ENCODE measurements around the gene RASA4B. TPM values are rescaled to one million over a fixed set of nuclear protein-coding genes. Genes with fewer than 3 reads are reported as not detected.

The RASA4B gene
- total RNA-seq, 1 donor from 2014 or later: 9.1 TPM

- DNase-seq: no peak
These were observed 65.1 kb downstream of the RASA4B start for GRCh38 chr7:102452451-102452850.

DNA sequence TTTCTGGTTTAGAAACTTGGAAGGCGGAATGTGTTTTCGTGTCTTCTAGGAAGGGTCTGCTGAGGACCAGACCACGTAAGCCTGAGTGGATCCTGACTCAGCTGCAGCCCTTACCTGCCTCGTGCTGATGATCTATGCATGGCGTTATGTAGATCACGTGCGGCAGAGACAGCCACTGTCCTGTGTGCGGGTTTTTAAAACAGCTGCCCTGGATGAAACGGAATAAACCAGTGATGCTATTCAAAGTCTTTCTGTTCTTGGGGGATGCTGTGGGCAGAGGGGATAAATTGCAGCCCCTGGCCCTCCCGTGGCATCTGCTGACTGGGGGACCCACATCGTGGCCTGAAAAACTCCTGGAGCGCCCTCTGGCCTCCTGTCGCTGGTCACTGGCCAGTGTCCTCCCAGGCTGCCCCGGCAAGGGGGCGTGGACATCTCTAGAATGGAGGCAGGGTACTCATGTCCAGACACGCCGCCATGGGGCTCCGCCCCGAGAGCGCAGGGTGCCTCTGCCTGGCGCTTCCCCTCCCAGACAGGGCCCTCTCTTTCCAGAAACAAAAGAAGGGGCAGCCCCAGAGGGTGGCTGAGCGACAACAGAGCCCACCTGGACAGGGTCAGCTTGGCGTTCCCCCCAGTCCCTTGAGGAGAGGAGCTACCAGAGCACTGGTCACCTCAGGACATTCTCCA is 66.1 kb downstream of the RASA4B start:
- DNase-seq: no peak

DNA sequence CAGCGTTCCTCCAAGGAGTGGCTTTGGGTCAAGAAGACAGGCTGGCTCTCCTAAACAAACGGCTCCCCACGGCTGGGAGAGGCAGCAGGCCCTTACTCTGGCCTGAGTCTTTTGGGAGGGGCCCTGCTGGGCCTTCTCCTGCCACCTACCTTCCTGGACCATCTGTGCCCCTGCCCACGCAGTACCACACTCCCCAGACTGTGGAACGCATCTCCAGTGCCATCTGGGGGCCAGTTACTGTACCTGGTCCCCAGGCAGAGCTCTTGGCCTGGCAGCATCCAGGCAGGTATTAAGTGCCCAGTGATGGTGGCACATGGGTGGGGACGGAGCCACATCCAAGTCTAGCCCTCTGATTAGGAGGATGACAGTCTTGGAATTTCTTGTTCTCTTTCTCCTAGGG is 67.3 kb downstream of the RASA4B start:
- DNase-seq: no peak

- DNase-seq: no peak
These were observed 68.4 kb downstream of the RASA4B start for GRCh38 chr7:102449136-102449535.

- DNase-seq: no peak
These were observed 70.3 kb downstream of the RASA4B start for GRCh38 chr7:102447311-102447710.

DNA sequence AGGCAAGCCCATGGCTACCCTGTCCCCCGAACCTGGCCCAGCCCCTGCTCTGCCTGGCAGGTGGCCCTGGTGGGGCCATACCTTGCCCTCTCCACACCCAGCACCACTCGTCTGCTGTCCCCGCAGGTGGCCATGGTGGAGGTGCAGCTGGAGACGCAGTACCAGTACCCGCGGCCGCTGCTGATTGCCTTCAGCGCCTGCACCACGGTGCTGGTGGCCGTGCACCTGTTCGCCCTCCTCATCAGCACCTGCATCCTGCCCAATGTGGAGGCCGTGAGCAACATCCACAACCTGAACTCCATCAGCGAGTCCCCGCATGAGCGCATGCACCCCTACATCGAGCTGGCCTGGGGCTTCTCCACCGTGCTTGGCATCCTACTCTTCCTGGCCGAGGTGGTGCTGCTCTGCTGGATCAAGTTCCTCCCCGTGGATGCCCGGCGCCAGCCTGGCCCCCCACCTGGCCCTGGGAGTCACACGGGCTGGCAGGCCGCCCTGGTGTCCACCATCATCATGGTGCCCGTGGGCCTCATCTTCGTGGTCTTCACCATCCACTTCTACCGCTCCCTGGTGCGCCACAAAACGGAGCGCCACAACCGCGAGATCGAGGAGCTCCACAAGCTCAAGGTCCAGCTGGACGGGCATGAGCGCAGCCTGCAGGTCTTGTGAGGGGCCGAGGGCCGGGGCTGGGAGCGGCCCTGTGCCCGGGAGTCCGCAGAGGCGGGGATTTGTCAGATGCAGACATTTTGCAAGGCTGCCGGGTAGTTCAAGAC is 71.0 kb downstream of the RASA4B start:
- no peak for DNase-seq

GRCh38 chr7:102445674-102446071 is 71.9 kb downstream of the RASA4B start:
- DNase-seq: no peak

GRCh38 chr7:102444961-102445673 is 72.5 kb downstream of the RASA4B start:
- no peak for DNase-seq

GRCh38 chr7:102439963-102440795 is 77.4 kb downstream of the RASA4B start:
- peak; percentile 24 for DNase-seq

DNA sequence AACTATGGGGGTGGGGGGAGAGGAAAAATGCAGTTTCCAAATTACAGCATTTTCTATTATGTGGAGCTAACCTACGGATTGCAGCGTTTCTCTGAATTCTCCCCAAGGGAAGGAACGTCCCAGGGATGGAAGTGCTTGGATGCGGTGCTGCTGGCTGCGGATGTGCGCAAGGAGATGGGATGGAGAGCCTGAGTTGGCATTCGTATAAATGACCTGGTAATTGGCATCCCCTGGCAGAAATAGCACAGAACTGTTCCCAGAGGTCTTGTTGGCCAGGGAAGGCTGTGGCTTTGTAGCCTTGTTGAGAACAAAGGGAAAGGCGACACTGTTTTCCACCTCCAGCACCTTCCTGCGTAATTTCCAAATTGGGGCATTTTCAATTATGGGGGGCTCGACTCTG is 81.5 kb downstream of the RASA4B start:
- DNase-seq: no peak

- no peak for DNase-seq
These were observed 83.5 kb downstream of the RASA4B start for GRCh38 chr7:102434039-102434486.

- DNase-seq: peak; percentile 83
These were observed 84.1 kb downstream of the RASA4B start, which contains the start of gene ORAI2 for GRCh38 chr7:102433219-102434038. ORAI2 (plus strand) TSS chr7:102433575; CDS start chr7:102438957, 5,382 bp downstream.

Other genes with a start within 250 kb of the RASA4B start
- gene SH2B2, start 230.9 kb downstream of the RASA4B start, total RNA-seq: 15.9 TPM
- not detected for gene SPDYE6, start 161.3 kb downstream of the RASA4B start, total RNA-seq
- 35.2 TPM for gene PRKRIP1, start 121.4 kb downstream of the RASA4B start, total RNA-seq
- gene ORAI2, start 84.2 kb downstream of the RASA4B start, total RNA-seq: 19.8 TPM
- gene ALKBH4, start 52.9 kb downstream of the RASA4B start, total RNA-seq: 54.7 TPM
- 12.9 TPM for gene LRWD1, start 52.8 kb downstream of the RASA4B start, total RNA-seq
- 9.5 TPM for gene POLR2J, start 38.9 kb downstream of the RASA4B start, total RNA-seq
- gene UPK3BL2, start 25.9 kb upstream of the RASA4B start, total RNA-seq: 20.6 TPM
- not detected for gene SPDYE2, start 33.4 kb upstream of the RASA4B start, total RNA-seq
- 22.6 TPM for gene POLR2J3, start 54.8 kb upstream of the RASA4B start, total RNA-seq
- gene RASA4, start 99.0 kb upstream of the RASA4B start, total RNA-seq: 37.1 TPM
- gene UPK3BL1, start 125.0 kb upstream of the RASA4B start, total RNA-seq: 61.3 TPM
- gene SPDYE2B, start 132.5 kb upstream of the RASA4B start, total RNA-seq: not detected
- 6.9 TPM for gene POLR2J2, start 153.9 kb upstream of the RASA4B start, total RNA-seq
- 16.3 TPM for gene FAM185A, start 231.2 kb upstream of the RASA4B start, total RNA-seq